Astrocyte of the spinal cord (primary cell): ENCODE results near the gene UMODL1.
"Not testable (repeated sequence)": the region's sequence is repeated elsewhere in the genome, so short reads cannot be mapped to it uniquely, and the experiment has no call there.

Source experiments
- DNase-seq: peaks from one replicate; pipeline ENCODE4 v3.0.0; 2011; ENCODE audit warnings: low read depth, low spot score
- H3K4me3 ChIP-seq: 2 replicates; pipeline ENCODE4 v1.5.1; 2011; ENCODE audit warnings: low read depth, mild to moderate bottlenecking, low read length, moderate library complexity
- in situ Hi-C: cut with HindIII; loops from 2 replicates; pipeline ENCODE4 v1.10.0; 2017; ENCODE audit warnings: low sequenced_read_pairs
- TF ChIP-seq, protein P1 (sequence below): IDR thresholded peaks from 2 replicates; pipeline ENCODE4 v1.5.1; 2012; ENCODE audit warnings: low read depth, mild to moderate bottlenecking, low read length, inconsistent platforms

Gene UMODL1

DNA sequence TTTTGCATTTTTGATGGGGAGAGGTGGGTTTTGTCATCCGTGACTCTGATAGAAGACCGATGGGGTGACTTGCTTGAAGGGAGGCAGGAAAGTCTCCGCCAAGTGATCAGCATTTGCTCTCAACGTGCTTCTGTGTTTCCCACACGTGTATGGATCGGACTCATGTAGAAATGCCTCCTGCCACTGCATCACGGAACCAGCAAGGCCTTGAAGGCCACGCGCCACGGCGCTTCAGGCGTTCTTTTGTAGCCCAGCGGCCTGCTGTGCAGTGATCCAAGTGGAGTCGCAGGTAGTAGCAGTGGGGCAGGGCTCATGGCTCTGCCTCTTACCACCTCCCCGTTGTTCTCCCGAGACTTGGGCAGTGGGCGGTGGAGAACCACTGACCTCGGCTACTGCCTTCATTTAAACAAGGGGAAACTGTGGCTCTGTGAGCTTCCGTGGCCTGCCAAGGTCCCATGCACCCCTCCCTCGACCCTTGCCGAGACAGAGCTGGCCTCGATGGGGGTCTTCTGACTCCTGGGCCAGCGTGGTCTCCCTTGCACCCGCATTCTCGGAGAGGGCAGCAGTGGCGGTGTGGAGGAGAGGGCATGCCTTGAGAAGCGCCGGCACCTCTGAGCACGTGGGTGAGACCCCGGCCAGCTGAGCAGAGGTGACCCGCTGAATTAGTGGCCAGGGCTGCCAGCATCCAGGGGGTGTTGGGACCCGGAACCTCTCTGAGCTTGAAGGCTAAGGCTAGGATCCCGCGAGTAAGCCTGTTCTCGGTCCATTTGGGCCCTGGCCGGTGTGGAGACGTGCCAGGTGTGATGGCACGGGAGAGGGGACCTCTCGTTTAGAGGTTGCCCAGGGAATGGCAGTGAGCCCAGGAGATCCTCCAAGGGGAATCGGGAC, 101.7 kb downstream of the UMODL1 start:
- TF ChIP-seq, protein P1, sequence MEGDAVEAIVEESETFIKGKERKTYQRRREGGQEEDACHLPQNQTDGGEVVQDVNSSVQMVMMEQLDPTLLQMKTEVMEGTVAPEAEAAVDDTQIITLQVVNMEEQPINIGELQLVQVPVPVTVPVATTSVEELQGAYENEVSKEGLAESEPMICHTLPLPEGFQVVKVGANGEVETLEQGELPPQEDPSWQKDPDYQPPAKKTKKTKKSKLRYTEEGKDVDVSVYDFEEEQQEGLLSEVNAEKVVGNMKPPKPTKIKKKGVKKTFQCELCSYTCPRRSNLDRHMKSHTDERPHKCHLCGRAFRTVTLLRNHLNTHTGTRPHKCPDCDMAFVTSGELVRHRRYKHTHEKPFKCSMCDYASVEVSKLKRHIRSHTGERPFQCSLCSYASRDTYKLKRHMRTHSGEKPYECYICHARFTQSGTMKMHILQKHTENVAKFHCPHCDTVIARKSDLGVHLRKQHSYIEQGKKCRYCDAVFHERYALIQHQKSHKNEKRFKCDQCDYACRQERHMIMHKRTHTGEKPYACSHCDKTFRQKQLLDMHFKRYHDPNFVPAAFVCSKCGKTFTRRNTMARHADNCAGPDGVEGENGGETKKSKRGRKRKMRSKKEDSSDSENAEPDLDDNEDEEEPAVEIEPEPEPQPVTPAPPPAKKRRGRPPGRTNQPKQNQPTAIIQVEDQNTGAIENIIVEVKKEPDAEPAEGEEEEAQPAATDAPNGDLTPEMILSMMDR: no peak
- in situ Hi-C loops: no loop called here
- no peak for DNase-seq
- no peak overlapping the region for H3K4me3 ChIP-seq

DNA sequence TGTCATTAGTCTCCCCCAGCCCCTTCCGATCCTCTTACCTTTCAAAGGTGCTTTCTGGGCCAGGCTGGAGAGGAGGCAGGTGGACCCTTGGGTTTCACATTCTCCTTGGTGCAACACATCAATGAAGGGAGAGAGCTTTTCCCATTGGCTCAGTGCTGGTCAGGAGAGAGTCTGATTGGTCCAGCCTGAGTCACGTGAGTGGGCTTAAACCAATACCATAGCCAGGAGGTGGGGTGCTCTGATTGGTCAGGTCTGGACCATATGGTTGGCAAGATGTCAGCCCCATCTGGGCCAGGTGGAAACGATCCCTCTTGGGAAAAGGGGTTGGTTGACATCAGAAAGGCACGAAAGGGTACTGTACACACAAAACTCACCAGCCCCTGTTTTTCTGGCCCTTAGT, 103.1 kb downstream of the UMODL1 start:
- no peak for DNase-seq
- in situ Hi-C loops: no loop called here
- TF ChIP-seq, protein P1: no peak
- no peak overlapping the region for H3K4me3 ChIP-seq

DNA sequence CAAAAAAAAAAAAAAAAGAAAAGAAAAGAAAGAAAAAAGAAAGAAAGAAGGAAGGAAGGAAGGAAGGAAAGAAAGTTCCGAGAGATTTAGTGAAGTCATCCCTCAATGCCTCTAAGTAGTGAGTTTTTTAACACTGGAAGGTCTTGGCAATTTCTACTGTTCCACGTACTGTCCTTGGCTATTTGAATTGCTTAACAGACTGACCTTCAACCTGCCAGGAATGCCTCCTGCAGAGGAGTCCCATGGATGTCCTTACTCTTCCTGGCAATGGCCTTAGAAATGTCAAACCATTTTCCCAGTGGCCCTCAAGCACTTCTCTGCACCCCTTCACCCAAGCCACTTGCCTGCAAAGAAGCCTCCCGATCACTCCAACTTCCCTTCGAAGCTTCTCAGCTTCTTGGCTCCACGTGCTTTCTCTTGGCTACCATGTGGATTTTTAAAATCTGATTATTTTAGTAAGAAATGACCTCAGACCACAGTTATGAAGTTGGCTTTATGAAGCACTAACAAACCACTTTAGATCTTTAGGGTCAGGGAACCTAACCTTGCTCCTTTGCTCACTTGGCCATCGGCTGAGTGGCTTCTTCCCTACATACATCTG, 104.1 kb downstream of the UMODL1 start:
- in situ Hi-C loops: no loop called here
- no peak overlapping the region for H3K4me3 ChIP-seq
- TF ChIP-seq, protein P1: no peak
- DNase-seq: no peak

DNA sequence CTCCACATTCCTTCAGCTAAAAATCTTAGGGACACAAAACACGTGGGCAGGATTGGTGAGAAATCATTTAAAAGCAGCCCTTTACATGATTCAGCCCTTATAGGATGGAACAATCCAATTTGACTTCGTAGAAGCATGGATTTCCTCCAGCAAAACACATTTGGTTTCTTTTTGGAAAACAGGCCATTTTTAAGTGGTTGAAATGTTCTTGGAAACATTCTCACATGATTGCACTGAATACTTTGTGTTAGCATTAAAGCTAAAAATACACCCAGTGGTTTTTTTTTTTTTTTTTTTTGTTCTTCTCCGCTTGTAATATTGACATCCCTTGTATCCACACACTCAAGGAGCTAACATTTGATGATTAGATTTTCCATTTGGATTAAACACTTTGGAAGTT, 105.7 kb downstream of the UMODL1 start:
- no peak overlapping the region for H3K4me3 ChIP-seq
- in situ Hi-C loops: no loop called here
- DNase-seq: no peak
- TF ChIP-seq, protein P1: no peak

DNA sequence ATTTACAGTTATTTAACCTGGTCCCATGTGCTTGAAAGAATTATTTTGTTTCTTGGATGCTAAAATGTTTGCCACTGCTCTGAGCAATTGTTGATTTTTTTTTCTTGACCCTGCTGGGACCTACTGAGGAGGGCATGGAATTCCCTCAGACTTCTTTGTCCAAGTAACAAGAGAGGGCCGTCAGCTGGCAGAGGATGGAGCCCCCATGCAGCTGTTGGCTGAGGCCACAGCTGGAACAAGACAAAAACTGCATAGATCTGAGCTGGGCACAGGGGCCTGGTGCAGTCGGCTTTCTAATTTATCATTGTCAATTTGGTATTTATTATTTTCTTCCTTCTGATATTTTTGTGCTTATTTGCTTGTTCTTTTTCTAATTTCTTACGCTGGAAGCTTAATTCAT, 108.2 kb downstream of the UMODL1 start:
- in situ Hi-C loops: no loop called here
- TF ChIP-seq, protein P1: no peak
- H3K4me3 ChIP-seq: no peak overlapping the region
- DNase-seq: no peak

DNA sequence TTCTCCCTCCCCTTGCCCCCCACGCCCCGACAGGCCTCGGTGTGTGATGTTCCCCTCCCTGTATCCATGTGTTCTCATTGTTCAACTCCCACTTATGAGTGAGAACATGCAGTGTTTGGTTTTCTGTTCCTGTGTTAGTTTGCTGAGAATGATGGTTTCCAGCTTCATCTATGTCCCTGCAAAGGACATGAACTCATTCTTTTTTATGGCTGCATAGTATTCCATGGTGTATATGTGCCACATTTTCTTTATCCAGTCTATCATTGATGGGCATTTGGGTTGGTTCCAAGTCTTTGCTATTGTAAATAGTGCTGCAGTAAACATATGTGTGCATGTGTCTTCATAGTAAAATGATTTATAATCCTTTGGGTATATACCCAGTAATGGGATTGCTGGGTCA, 108.9 kb downstream of the UMODL1 start:
- in situ Hi-C loops, H3K4me3 ChIP-seq, DNase-seq: not testable (repeated sequence)

DNA sequence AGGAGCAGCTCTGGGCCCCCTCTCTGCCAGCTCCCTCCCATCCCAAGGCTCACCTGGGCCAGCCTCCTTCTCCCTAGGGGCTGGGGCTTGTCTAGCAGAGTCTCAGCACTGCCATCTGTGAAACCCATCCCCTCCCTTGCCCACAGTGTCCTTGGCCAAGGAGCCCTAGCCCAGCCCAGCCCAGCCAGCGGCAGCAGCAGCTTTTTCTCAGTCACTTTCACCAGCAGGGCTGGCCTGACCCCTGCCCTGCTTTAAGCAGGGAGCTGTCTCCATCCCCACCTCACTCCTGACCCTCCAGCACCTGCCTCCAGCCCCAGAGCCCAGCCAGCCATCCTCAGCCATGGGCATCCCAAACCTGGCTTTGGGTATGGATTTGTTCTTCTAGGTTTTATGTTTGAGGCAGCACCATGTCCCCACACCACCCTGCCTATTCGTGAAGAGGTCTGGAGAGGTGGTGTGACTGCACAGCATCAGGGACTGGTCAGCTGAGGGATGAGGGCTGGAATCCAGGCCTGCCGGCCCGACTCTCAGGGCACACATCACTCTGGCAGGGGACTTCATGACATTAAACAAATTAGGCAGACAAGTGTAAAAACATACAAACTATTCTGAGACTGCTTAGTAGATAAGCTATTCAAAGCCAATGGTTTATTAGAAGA, 111.7 kb downstream of the UMODL1 start:
- DNase-seq: no peak
- TF ChIP-seq, protein P1: no peak
- no peak overlapping the region for H3K4me3 ChIP-seq
- in situ Hi-C loops: no loop called here
